ENCODE measurements around the gene LMOD3.

GRCh38 chr3:69095636-69096035, 26.8 kb downstream of the LMOD3 start:
- no peak for TF ChIP-seq BHLHE40 (IDR thresholded peaks at IDR 0.05; ENCODE audit: low read depth, low read length)
- TF ChIP-seq RAD21 (IDR thresholded peaks at IDR 0.05; ENCODE audit: low read length): no peak
- TF ChIP-seq, protein P1, sequence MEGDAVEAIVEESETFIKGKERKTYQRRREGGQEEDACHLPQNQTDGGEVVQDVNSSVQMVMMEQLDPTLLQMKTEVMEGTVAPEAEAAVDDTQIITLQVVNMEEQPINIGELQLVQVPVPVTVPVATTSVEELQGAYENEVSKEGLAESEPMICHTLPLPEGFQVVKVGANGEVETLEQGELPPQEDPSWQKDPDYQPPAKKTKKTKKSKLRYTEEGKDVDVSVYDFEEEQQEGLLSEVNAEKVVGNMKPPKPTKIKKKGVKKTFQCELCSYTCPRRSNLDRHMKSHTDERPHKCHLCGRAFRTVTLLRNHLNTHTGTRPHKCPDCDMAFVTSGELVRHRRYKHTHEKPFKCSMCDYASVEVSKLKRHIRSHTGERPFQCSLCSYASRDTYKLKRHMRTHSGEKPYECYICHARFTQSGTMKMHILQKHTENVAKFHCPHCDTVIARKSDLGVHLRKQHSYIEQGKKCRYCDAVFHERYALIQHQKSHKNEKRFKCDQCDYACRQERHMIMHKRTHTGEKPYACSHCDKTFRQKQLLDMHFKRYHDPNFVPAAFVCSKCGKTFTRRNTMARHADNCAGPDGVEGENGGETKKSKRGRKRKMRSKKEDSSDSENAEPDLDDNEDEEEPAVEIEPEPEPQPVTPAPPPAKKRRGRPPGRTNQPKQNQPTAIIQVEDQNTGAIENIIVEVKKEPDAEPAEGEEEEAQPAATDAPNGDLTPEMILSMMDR (conservative IDR thresholded peaks at IDR 0.05; ENCODE audit: low read depth, low read length): no peak
- no peak for TF ChIP-seq POLR2A (IDR thresholded peaks at IDR 0.05; ENCODE audit: low read depth, low read length)
